Right cardiac atrium (tissue), 5 donors: ENCODE measurements around the gene CBLN3. TPM values are rescaled to one million over a fixed set of nuclear protein-coding genes. Genes with fewer than 3 reads are reported as not detected.

ENCODE experiments used
- ATAC-seq, 2 donors: fragments of 200-7000 bp; cut with Tn5 transposase; one replicate each; pipeline versions ENCODE4 v1.8.0 to v1.9.1; 2020; ENCODE audit warnings: moderate library complexity in 2 of 2, mild to moderate bottlenecking in 1 of 2
- DNase-seq, 3 donors: peaks; one replicate each; pipeline ENCODE4 v3.0.0-alpha.2; 2020
- H3K27ac ChIP-seq: one replicate; pipeline ENCODE4 v1.5.1; 2013; ENCODE audit warnings: mild to moderate bottlenecking, low read length, control low read depth, moderate library complexity
- H3K27me3 ChIP-seq: one replicate; pipeline ENCODE4 v1.6.1; 2013; ENCODE audit not compliant: control insufficient read depth, insufficient read depth
- H3K4me1 ChIP-seq: one replicate; pipeline ENCODE4 v1.6.1; 2013; ENCODE audit warnings: low read length; ENCODE audit not compliant: control insufficient read depth, insufficient read depth
- H3K4me3 ChIP-seq: one replicate; pipeline ENCODE4 v1.5.1; 2013; ENCODE audit warnings: low read length, control low read depth
- H3K9me3 ChIP-seq: one replicate; pipeline ENCODE4 v1.6.1; 2013; ENCODE audit warnings: low read length; ENCODE audit not compliant: control insufficient read depth
- WGBS: extraction: QIAGEN DNeasy Blood & Tissue Kit; methylation state at CpG from one replicate; pipeline ENCODE4 v1.1.7; 2013; 5-methylcytosine and 5-hydroxymethylcytosine counted together
- intact Hi-C, 4 donors: fragments of 100-400 bp; cut with DNase I; formaldehyde crosslinking; loops; one replicate each; pipeline versions ENCODE4 v1.11.0 to v1.14.0; 2022 to 2023
- polyA plus RNA-seq: library from polyadenylated mRNA; stranded (reverse); fragments of 200-250 nt; gene quantifications from one replicate; pipeline ENCODE4 v1.2.3, GENCODE V29; 2013
- total RNA-seq, 4 donors: library from RNA; stranded (reverse); fragmentation: NEBNext Ultra II Directional; extraction: Animal tissue kit (Norgen Biotek cat#: 25700); gene quantifications; one replicate each; pipeline ENCODE4 v1.2.1, GENCODE V29; 2021
- donor health status: healthy with polysubstance abuse.
- donor health status: DM: no; HTN: yes; CAD: no.
- donor health status: DM: no; HTN: no; CAD: no.
- donor health status: DM: no; HTN: yes; CAD: no; lungs with severe emphysema.
- donor health status: DM: yes; HTN: yes; CAD: no.

The CBLN3 gene
- total and polyA plus RNA-seq, 5 donors: 1.3 to 3.1 (median 2.5) TPM

DNA sequence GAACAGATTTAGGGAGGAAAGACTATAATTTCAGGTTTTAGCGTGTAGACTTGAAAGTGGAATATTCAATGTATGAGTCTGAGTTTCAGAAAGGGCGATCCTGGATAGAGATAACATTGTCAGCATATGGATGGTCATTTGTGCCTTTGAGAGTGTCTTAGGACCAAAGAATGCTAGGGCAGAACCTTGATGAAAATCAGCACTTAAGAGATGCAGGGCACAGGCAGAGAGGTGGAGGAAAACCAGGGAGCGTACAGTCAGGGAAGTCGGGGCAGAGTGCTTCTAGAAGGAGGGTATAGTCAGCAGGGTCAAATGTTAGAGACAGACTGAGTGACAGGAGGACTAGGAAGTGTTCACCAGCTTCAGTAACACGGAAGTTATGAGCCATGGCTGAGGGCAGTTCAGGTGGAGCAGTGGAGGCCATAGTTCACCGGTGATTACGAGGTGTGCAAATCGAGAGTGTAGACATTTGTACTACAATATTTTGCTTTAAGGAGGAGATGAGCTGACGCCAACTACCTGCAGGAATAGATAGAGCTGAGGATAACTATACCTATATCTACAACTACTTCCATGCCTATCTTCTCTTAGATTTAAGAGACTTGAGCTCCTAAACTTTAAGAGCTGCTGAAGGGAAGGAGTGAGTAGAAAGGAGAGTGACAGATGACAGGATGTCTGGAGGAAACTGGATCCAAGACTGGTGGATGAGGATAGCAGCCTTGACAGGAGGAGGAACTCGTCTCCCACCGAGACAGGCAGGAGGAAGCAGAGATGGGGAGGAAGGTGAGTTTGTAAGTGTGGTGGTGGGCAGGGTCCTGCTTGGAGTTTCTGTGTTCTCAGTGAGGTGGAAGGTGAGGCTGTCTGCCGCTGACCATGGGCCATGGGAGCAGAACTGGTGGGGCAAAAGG, 6.5 kb downstream of the CBLN3 start:
- WGBS: 78% methylated on average over 12 of the region's 12 CpGs
- intact Hi-C loops: no loop called here

GRCh38 chr14:24422261-24422660, 7.2 kb downstream of the CBLN3 start:
- DNase-seq (no peak), ATAC-seq (no peak)
- WGBS: 76% methylated on average over 4 of the region's 4 CpGs
- H3K27me3 ChIP-seq: no peaks in the 10 kb centered on the region
- H3K4me1 ChIP-seq: peaks cover 5% of the 10 kb centered on the region
- H3K27ac ChIP-seq: no peak overlapping the region
- no peaks in the 10 kb centered on the region for H3K9me3 ChIP-seq
- no peak overlapping the region for H3K4me3 ChIP-seq
- intact Hi-C loops: no loop called here

More for the DNA sequence above, 6.5 kb downstream of the CBLN3 start:
- no peaks in the 10 kb centered on the region for H3K9me3 ChIP-seq
- no peaks in the 10 kb centered on the region for H3K27me3 ChIP-seq
- no peak overlapping the region for H3K4me3 ChIP-seq
- DNase-seq: no peak
- H3K27ac ChIP-seq: no peak overlapping the region
- H3K4me1 ChIP-seq: peaks cover 3% of the 10 kb centered on the region
- no peak for ATAC-seq

DNA sequence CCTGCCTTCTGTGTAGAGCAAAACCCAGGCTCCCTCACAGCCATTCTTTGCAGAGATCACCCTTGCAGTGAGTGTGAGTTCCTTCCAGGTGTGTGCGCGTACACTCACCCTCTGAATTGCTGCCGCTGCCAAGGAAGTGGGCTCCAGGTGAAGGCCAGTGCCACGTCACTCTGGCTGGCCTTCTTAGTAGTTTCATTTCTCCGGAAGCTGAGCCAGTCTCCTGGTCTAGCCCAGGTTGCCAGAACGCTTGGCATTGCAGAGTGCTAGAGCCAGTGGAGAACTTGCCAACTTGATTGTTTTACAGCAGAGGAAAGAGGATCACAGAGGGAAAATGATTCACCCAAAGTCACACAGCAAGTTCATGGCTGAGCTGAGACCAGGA, 11.0 kb downstream of the CBLN3 start:
- Histone ChIP-seq H3K27me3 (no peaks in the 10 kb centered on the region), H3K27ac (no peak overlapping the region), H3K9me3 (no peaks in the 10 kb centered on the region), H3K4me3 (no peak overlapping the region), H3K4me1 (peaks cover 5% of the 10 kb centered on the region)
- intact Hi-C loops: no loop called here
- WGBS: 57% methylated on average over 6 of the region's 6 CpGs
- ATAC-seq (peak; percentile 4 to 22), DNase-seq (peak in 1 of 3 donors; percentile 47)

DNA sequence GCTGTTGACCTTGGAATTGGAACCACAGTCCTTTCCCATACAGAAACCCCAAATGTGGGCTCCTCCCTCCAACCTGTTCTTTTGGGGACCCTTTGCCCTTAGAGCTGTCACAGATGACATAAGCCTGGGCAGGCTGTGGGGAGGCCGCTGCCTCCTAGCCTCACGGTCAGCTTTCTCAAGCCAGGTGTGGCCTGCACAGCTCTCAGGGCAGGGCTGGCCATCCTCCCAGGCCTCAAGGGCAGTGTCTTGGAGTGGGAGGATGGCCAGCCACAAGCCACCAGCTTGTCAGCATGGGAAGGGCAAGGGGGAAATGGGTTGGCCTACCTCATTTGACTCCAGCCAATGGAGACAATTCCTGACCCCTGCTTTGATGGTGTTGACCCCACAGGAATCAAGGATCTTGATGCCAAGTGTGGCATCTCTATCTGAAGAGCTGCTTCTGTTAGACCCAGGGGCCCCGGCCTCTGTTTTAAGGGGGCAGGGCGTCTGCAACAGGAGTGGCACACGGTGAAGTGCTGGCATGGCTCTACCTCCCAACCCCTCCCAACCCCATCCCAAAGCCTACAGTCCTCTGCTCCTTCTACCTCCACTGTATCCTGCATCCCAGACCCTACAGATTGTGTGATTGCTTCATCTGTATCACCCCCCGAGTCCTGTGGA, 11.5 kb downstream of the CBLN3 start:
- Histone ChIP-seq H3K27me3 (no peaks in the 10 kb centered on the region), H3K9me3 (no peaks in the 10 kb centered on the region), H3K27ac (no peak overlapping the region), H3K4me1 (peaks cover 5% of the 10 kb centered on the region), H3K4me3 (no peak overlapping the region)
- intact Hi-C loops: no loop called here
- ATAC-seq (peak; percentile 10 to 21), DNase-seq (peak in 2 of 3 donors; percentile 54 to 57)
- WGBS: 66% methylated on average over 6 of the region's 6 CpGs

- peak in 1 of 2 donors; percentile 22 for ATAC-seq
- Histone ChIP-seq H3K4me3 (no peak overlapping the region), H3K27ac (no peak overlapping the region), H3K27me3 (no peaks in the 10 kb centered on the region), H3K9me3 (no peaks in the 10 kb centered on the region), H3K4me1 (peaks cover 5% of the 10 kb centered on the region)
- WGBS: 70% methylated on average over 16 of the region's 16 CpGs
- peak in 2 of 3 donors; percentile 51 to 60 for DNase-seq
- intact Hi-C loops: no loop called here
These were observed 12.4 kb downstream of the CBLN3 start for GRCh38 chr14:24416932-24417619.

DNA sequence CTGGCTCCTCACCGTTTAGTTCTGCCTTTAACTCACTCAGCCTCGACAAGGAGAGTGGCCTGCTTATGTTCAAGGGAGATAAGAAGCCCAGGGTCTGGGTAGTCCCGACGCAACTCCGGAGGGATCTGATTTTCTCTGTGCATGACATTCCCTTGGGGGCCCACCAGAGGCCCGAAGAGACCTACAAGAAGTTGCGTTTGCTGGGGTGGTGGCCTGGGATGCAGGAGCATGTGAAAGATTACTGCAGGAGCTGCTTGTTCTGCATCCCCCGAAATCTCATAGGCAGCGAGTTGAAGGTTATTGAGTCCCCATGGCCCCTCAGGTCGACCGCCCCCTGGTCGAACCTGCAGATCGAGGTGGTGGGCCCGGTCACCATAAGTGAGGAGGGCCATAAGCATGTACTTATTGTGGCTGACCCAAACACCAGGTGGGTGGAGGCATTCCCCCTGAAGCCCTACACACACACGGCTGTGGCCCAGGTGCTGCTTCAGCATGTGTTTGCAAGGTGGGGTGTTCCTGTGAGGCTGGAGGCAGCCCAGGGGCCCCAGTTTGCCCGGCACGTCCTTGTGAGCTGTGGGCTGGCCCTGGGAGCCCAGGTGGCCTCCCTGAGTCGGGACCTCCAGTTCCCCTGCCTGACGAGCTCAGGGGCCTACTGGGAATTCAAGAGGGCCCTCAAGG, 13.1 kb downstream of the CBLN3 start:
- intact Hi-C loops: no loop called here
- no peak for ATAC-seq
- WGBS: 69% methylated on average over 19 of the region's 19 CpGs

DNA sequence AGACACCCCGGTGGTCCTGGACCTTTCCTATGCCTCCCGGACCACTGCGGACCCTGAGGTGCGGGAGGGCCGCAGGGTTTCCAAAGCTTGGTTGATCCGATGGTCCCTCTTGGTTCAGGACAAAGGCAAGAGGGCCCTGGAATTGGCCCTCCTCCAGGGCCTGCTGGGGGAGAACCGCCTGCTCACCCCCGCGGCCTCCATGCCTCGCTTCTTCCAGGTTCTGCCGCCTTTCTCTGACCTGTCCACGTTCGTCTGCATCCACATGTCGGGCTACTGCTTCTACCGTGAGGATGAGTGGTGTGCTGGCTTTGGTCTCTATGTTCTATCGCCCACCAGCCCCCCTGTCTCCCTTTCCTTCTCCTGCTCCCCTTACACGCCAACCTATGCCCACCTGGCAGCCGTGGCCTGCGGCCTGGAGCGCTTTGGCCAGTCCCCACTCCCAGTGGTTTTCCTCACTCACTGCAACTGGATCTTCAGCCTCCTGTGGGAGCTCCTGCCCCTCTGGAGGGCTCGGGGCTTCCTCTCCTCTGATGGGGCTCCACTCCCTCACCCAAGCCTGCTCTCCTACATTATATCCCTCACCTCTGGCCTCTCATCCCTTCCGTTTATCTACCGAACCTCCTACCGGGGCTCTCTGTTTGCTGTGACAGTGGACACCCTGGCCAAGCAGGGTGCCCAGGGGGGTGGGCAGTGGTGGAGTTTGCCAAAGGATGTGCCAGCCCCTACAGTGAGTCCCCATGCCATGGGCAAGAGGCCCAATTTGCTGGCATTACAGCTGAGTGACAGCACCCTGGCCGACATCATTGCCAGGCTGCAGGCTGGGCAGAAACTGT, 13.8 kb downstream of the CBLN3 start:
- Histone ChIP-seq H3K4me3 (no peak overlapping the region), H3K9me3 (no peaks in the 10 kb centered on the region), H3K4me1 (peaks cover 9% of the 10 kb centered on the region), H3K27me3 (no peaks in the 10 kb centered on the region), H3K27ac (no peak overlapping the region)
- WGBS: 85% methylated on average over 25 of the region's 25 CpGs
- DNase-seq (no peak), ATAC-seq (no peak)
- intact Hi-C loops: no loop called here

More for the DNA sequence above, 13.1 kb downstream of the CBLN3 start:
- Histone ChIP-seq H3K9me3 (no peaks in the 10 kb centered on the region), H3K4me1 (peaks cover 9% of the 10 kb centered on the region), H3K27me3 (no peaks in the 10 kb centered on the region), H3K27ac (no peak overlapping the region), H3K4me3 (no peak overlapping the region)
- no peak for DNase-seq

GRCh38 chr14:24414732-24415420, 14.6 kb downstream of the CBLN3 start:
- H3K4me1 ChIP-seq: peaks cover 9% of the 10 kb centered on the region
- DNase-seq (no peak), ATAC-seq (no peak)
- 90% methylated on average over 15 of the region's 15 CpGs for WGBS
- no peak overlapping the region for H3K4me3 ChIP-seq
- intact Hi-C loops: loop anchor here in 1 of 4 donors (5.0 kb wide), 1 partner anchor 48 kb away; the partner anchor contains the start of gene NFATC4
- no peaks in the 10 kb centered on the region for H3K27me3 ChIP-seq
- no peaks in the 10 kb centered on the region for H3K9me3 ChIP-seq
- no peak overlapping the region for H3K27ac ChIP-seq

- H3K4me1 ChIP-seq: peaks cover 9% of the 10 kb centered on the region
- ATAC-seq: no peak
- H3K27me3 ChIP-seq: no peaks in the 10 kb centered on the region
- WGBS: 95% methylated on average over 1 of the region's 1 CpG
- DNase-seq: no peak
- H3K4me3 ChIP-seq: no peak overlapping the region
- intact Hi-C loops: loop anchor here in 1 of 4 donors (5.0 kb wide), 1 partner anchor 47 kb away; the partner anchor contains the start of gene NFATC4
- H3K9me3 ChIP-seq: no peaks in the 10 kb centered on the region
- no peak overlapping the region for H3K27ac ChIP-seq
These were observed 15.4 kb downstream of the CBLN3 start for GRCh38 chr14:24414077-24414476.
